Activated CD4-positive, CD25-positive, alpha-beta regulatory T cell (primary cell): ENCODE measurements around the gene CFAP68.
"Not testable (repeated sequence)": the region's sequence is repeated elsewhere in the genome, so short reads cannot be mapped to it uniquely, and the experiment has no call there.

Experiments used
- DNase-seq, 4 experiments: peaks; one replicate each; lab custom pipeline; 2025; lab: John Stamatoyannopoulos, UW

CFAP68 gene

GRCh38 chr11:111918390-111919256 lies 39.3 kb downstream of the CFAP68 start, which contains the start of gene C11orf52:
Gene C11orf52, plus strand, starts transcription at chr11:111918913. Its CDS starts 60 bp downstream, at chr11:111918973.
- DNase-seq: no peak

- DNase-seq: no peak
These were observed 41.6 kb downstream of the CFAP68 start for GRCh38 chr11:111920908-111921307.

GRCh38 chr11:111921541-111922230 lies 42.3 kb downstream of the CFAP68 start:
- no peak for DNase-seq

DNA sequence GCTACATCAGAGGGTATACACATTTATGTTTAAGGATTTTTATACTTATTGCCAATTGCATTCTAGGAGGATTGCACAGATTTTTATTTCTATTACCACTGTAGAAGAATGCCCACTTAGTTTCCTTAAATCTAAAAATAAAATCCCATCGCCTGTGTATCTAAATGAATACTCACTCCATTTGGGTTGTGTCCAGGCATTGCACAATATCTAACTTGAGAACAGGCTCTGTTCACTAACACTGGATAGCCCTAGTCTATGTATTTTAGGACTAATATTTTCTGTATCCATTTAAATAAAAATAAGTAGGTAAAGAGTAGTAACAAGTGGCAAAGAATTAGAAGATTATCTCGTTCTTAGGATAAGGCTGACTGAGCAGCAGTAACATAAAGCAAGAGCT lies 43.5 kb downstream of the CFAP68 start:
- no peak for DNase-seq

DNA sequence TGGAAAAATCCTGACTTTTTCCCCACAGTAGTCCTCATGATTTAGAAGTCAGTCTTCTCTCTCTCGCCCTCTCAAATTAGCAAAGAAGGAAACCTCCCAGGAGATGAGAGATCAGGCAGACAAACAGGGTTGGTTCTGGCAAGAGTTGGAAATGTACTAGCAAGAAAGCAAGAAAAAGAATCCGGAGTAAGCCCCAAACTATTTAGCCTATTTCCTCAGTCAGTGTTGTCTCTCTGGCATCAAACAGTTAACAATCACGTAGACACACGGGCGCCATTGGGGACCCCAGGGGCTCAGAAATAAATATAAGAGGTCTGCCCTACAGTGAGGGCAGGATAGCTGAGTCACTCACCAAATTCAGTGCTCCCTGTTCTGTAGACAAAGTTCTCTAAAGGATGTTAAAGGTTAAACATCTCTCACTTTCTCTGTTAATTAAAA lies 44.0 kb downstream of the CFAP68 start:
- no peak for DNase-seq

DNA sequence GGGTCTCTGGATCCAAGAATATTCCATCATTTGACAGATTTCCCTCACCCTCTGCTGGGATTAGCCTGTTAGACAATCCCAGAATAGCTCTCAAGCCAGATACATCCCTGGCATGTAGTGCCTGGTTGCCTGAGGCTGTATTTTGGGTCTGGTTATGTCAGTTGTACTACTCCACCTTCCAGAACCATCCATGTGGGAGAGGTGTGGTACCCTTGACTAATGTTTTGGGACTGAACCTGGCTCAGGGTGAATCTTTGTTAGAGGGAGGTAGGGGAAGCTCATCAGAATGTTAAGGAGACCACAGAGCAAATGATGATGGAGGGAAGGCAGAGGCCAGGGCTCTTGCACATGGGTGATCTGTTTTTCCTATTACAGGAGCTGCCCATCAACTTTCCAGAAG lies 44.6 kb downstream of the CFAP68 start:
- DNase-seq: no peak

GRCh38 chr11:111925953-111926352 lies 46.6 kb downstream of the CFAP68 start:
- no peak for DNase-seq

GRCh38 chr11:111926505-111927391 lies 47.4 kb downstream of the CFAP68 start:
- peak; percentile 90 to 98 (median 98) for DNase-seq

DNA sequence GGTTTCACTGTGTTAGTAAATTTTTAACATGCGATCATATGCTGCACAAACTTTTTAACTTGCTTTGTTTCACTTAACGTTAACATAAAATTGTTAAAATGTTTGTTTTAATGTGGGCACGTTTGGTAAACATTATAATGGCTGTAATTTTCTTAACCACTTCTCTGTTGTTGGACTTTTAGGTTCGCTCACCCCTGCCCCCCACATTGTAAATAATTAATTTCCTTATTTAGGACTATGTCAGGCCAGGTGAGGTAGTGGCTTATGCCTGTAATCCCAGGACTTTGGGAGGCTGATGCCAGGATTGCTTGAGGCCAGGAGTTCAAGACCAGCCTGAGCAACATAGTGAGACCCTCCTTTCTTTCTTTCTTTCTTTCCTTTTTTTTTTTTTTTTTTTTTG lies 51.1 kb downstream of the CFAP68 start:
- DNase-seq: no peak

DNA sequence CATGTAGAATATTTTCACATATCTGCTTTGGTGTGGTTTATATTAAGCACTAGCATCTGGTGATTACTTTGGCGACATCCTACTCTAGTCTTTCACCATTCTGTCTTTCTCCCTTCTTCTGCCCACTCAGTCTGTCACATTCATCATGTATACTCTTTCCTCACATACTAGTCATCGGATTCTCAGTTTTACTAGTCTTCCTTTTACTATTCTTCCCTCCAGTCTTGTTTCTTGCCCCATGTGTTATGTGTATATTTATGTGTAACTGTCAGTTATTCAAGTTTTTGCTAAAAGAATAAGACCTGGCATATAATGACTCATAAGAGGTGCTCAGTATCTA lies 53.2 kb downstream of the CFAP68 start:
- no peak for DNase-seq

GRCh38 chr11:111933176-111933575 lies 53.8 kb downstream of the CFAP68 start:
- not testable (repeated sequence) for DNase-seq

DNA sequence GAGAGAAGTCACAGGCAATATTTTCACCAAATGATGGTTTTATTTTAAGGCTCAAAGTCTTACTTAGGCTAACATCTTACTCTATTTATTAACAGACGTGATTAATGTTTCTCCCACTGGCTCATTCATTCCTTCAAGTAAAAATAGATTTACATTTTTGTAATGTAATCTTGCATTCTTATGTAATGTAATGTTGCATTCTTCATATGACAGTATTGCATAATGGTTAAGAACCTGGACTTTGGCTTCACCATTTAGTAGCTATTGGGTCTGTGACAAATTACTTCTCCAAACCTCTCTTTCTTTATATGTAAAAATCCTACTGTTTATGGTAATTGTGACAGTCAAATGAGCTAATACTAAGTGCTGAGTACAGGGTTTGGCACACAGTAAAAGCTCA lies 54.5 kb downstream of the CFAP68 start:
- no peak for DNase-seq

GRCh38 chr11:111934306-111934705 lies 55.0 kb downstream of the CFAP68 start:
- no peak for DNase-seq
